Measurements from ENCODE around the gene P3H2. TPM values are rescaled to one million over a fixed set of nuclear protein-coding genes. Genes with fewer than 3 reads are reported as not detected.

P3H2 gene
- total and polyA plus RNA-seq, 2 experiments from 2014 or later = 8.2 to 24.2 TPM

DNA sequence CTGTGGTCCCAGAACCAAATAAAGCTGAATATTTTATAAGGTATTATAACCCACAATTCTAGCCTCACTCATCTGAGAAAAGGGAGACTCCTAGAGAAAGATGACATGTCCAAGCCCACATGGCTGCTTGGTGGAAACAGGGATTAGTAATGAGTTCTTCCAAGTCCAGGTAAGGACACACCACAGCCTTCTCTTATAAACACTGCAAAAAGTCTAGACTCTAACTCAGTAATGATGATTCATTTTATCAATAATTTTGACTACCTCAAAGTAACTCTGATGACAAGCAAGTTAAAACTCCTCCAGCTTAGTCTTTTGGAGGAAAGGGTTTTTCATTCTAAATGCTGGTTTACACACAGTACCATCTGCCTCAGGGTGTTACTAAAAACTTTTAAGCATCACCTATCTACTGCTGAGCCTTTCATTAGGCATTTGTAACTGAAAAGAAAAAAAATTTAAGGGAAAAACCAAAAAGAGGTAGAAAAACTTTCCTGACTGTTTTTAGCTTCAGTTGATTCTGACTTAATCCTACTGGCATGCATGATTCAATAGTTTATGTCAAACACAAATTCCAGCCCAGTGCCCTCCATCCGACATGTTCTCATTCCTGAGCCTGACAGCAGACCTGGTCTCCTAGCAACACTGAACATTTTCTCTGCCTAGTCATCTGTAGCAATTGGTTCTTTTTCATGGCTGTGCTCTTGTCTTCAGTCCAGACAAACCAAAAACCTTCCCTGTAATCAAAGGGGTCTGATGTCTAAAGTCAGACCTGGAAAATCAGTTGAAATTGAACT is 43.9 kb downstream of the P3H2 start:
- Histone ChIP-seq H3K36me3 (ENCODE audit: insufficient read depth) (no peaks in the 10 kb centered on the region), H3K79me2 (replicated peaks; ENCODE audit: insufficient read depth) (0 out of 2 replicates have a peak, but pooled peaks cover 6% of the 10 kb centered on the region), H3K27ac (ENCODE audit: low read depth) (no peak overlapping the region), H2AFZ (no peak overlapping the region), H3K4me2 (no peak overlapping the region), H3K4me1 (ENCODE audit: insufficient read depth) (0 out of 2 replicates have a peak, but pooled peaks cover 4% of the 10 kb centered on the region), H3K9me2 (ENCODE audit: insufficient read depth) (no peaks in the 10 kb centered on the region), H3K4me3 (no peak overlapping the region), H3K27me3 (ENCODE audit: insufficient read depth) (no peaks in the 10 kb centered on the region), H4K20me1 (replicated peaks; ENCODE audit: insufficient read depth) (no peaks in the 10 kb centered on the region), H3F3A (replicated peaks; ENCODE audit: low read depth) (no peaks in the 10 kb centered on the region)
- ATAC-seq (peak; percentile 56), DNase-seq (ENCODE audit: low spot score) (peak; percentile 54)
- TF ChIP-seq NANOG (IDR thresholded peaks at IDR 0.05; ENCODE audit: borderline replicate concordance) (no peak), STAT1 (IDR thresholded peaks at IDR 0.05; ENCODE audit: unreplicated experiment) (no peak)
- TF ChIP-seq, protein P1, sequence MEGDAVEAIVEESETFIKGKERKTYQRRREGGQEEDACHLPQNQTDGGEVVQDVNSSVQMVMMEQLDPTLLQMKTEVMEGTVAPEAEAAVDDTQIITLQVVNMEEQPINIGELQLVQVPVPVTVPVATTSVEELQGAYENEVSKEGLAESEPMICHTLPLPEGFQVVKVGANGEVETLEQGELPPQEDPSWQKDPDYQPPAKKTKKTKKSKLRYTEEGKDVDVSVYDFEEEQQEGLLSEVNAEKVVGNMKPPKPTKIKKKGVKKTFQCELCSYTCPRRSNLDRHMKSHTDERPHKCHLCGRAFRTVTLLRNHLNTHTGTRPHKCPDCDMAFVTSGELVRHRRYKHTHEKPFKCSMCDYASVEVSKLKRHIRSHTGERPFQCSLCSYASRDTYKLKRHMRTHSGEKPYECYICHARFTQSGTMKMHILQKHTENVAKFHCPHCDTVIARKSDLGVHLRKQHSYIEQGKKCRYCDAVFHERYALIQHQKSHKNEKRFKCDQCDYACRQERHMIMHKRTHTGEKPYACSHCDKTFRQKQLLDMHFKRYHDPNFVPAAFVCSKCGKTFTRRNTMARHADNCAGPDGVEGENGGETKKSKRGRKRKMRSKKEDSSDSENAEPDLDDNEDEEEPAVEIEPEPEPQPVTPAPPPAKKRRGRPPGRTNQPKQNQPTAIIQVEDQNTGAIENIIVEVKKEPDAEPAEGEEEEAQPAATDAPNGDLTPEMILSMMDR (conservative IDR thresholded peaks at IDR 0.05; ENCODE audit: low read depth in 2 of 2) = no peak
- Mint-ChIP-seq H3K9me3 (no peaks in the 10 kb centered on the region), H3K27ac (no peak overlapping the region), H3K4me3 (no peak overlapping the region), H3K36me3 (ENCODE audit: low read depth) (no peaks in the 10 kb centered on the region; the same call in 2 of the 3 replicates), H3K27me3 (ENCODE audit: insufficient read depth, low read depth, poor library complexity) (no peaks in the 10 kb centered on the region), H3K4me1 (peaks cover 11% of the 10 kb centered on the region)

DNA sequence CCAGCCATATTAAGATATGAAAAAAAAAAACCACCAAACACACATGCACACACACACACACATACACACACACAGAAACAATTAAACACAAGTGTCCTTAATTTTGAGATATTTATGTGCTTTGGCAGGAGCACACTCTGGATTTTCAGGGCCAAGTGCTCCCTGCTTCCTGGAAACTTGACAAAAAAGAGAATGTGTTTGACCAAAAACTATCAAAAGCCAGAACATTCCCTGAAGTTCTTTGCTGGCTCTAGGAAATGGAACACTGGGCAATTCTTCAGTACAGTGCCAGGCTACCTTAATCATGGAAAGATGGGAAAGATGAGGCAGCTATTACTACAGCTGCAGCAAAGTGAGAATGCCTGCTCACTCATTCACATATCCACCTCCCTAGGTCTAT is 44.6 kb downstream of the P3H2 start:
- Histone ChIP-seq H3K4me1 (ENCODE audit: insufficient read depth) (0 out of 2 replicates have a peak, but pooled peaks cover 4% of the 10 kb centered on the region), H3K27ac (ENCODE audit: low read depth) (no peak overlapping the region), H2AFZ (no peak overlapping the region), H3K36me3 (ENCODE audit: insufficient read depth) (no peaks in the 10 kb centered on the region), H3K79me2 (replicated peaks; ENCODE audit: insufficient read depth) (0 out of 2 replicates have a peak, but pooled peaks cover 6% of the 10 kb centered on the region), H4K20me1 (replicated peaks; ENCODE audit: insufficient read depth) (no peaks in the 10 kb centered on the region), H3F3A (replicated peaks; ENCODE audit: low read depth) (no peaks in the 10 kb centered on the region), H3K9me2 (ENCODE audit: insufficient read depth) (no peaks in the 10 kb centered on the region), H3K27me3 (ENCODE audit: insufficient read depth) (no peaks in the 10 kb centered on the region), H3K4me2 (no peak overlapping the region), H3K4me3 (no peak overlapping the region)
- Mint-ChIP-seq H3K9me3 (no peaks in the 10 kb centered on the region), H3K4me3 (no peak overlapping the region), H3K27me3 (ENCODE audit: insufficient read depth, low read depth, poor library complexity) (no peaks in the 10 kb centered on the region), H3K36me3 (ENCODE audit: low read depth) (no peaks in the 10 kb centered on the region; the same call in 2 of the 3 replicates), H3K4me1 (peaks cover 11% of the 10 kb centered on the region), H3K27ac (no peak overlapping the region)
- DNase-seq (ENCODE audit: low spot score) (no peak), ATAC-seq (no peak)
- TF ChIP-seq, protein P2, sequence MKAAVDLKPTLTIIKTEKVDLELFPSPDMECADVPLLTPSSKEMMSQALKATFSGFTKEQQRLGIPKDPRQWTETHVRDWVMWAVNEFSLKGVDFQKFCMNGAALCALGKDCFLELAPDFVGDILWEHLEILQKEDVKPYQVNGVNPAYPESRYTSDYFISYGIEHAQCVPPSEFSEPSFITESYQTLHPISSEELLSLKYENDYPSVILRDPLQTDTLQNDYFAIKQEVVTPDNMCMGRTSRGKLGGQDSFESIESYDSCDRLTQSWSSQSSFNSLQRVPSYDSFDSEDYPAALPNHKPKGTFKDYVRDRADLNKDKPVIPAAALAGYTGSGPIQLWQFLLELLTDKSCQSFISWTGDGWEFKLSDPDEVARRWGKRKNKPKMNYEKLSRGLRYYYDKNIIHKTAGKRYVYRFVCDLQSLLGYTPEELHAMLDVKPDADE (IDR thresholded peaks at IDR 0.05) = no peak
- TF ChIP-seq EZH2 (IDR thresholded peaks at IDR 0.05; ENCODE audit: low read depth, unreplicated experiment) (no peak), EZH2phosphoT487 (IDR thresholded peaks at IDR 0.05; ENCODE audit: unreplicated experiment) (no peak), NANOG (IDR thresholded peaks at IDR 0.05; ENCODE audit: borderline replicate concordance) (no peak), JUNB (IDR thresholded peaks at IDR 0.05; ENCODE audit: unreplicated experiment) (no peak), ZNF114 (CRISPR knock-in tag; IDR thresholded peaks at IDR 0.05) (no peak), CREB1 (CRISPR knock-in tag; IDR thresholded peaks at IDR 0.05; ENCODE audit: low read depth) (no peak), POLR2AphosphoS5 (IDR thresholded peaks at IDR 0.05; ENCODE audit: low read depth) (no peak), ZNF331 (CRISPR knock-in tag; IDR thresholded peaks at IDR 0.05; ENCODE audit: low read depth) (no peak), STAT1 (IDR thresholded peaks at IDR 0.05; ENCODE audit: unreplicated experiment) (no peak)
- TF ChIP-seq, protein P3, sequence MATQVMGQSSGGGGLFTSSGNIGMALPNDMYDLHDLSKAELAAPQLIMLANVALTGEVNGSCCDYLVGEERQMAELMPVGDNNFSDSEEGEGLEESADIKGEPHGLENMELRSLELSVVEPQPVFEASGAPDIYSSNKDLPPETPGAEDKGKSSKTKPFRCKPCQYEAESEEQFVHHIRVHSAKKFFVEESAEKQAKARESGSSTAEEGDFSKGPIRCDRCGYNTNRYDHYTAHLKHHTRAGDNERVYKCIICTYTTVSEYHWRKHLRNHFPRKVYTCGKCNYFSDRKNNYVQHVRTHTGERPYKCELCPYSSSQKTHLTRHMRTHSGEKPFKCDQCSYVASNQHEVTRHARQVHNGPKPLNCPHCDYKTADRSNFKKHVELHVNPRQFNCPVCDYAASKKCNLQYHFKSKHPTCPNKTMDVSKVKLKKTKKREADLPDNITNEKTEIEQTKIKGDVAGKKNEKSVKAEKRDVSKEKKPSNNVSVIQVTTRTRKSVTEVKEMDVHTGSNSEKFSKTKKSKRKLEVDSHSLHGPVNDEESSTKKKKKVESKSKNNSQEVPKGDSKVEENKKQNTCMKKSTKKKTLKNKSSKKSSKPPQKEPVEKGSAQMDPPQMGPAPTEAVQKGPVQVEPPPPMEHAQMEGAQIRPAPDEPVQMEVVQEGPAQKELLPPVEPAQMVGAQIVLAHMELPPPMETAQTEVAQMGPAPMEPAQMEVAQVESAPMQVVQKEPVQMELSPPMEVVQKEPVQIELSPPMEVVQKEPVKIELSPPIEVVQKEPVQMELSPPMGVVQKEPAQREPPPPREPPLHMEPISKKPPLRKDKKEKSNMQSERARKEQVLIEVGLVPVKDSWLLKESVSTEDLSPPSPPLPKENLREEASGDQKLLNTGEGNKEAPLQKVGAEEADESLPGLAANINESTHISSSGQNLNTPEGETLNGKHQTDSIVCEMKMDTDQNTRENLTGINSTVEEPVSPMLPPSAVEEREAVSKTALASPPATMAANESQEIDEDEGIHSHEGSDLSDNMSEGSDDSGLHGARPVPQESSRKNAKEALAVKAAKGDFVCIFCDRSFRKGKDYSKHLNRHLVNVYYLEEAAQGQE (IDR thresholded peaks at IDR 0.05; ENCODE audit: unreplicated experiment) = no peak

Data from GM23338 (cell line).